HS-27A (cell line): Measurements from ENCODE around the gene MEIS1.

ENCODE experiments used
- DNase-seq: peaks from one replicate; pipeline ENCODE4 v3.0.0-alpha.2; 2012; ENCODE audit warnings: low read depth, missing footprints

Gene MEIS1

DNA sequence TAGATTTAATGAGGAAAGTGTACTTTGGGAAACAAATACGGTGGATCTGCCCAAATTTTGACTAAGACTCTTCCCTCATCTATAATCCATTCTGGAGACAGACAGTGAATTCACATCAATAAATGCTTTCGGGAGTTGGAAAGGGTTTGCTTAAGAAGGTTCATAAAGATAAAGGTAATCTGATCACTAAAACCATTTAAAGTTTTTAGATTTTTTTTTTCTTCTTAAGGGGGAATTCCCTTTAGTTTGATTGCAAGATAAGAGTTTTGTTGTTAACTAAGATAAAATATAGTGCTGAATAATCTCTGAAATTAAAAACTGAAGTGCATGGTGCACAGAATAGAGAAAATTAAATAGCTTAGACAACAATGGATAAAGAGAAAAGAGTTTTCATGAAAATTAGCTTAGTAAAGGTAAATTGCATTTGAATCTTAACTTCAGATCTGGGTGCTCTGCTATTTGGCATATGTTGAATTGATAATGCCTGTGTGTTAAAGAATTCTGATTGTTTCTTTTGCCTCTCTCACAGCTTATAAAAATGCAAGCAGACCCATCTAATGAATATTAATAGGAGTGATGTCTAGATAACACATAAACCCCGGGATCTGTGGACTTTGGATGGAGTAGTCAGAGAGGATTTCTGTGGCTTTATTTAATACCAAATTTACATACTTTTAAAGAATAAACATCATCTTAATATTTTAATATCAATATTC is 100.8 kb downstream of the MEIS1 start:
- DNase-seq: no peak

GRCh38 chr2:66536290-66536673 is 101.4 kb downstream of the MEIS1 start:
- DNase-seq: no peak

- DNase-seq: no peak
Observed at GRCh38 chr2:66536997-66537396, 102.1 kb downstream of the MEIS1 start.

DNA sequence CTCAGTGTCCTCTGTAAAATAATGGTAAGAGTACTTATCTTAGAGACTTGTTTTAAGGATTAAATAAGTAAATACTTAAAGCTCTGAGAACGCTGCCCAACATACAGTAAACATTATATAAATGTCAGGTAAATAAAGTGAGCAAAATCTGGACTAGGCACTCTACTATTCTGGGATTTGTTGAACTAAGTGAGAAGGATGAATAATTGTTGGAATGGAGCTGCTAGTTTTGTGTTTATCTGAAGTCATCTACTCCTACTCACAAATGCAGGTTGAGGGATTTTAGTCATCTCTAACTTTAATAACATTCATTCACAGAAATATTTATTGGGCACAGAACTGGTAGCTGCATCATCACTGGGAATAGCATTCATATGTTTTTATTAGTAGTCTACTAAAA is 103.4 kb downstream of the MEIS1 start:
- DNase-seq: no peak

DNA sequence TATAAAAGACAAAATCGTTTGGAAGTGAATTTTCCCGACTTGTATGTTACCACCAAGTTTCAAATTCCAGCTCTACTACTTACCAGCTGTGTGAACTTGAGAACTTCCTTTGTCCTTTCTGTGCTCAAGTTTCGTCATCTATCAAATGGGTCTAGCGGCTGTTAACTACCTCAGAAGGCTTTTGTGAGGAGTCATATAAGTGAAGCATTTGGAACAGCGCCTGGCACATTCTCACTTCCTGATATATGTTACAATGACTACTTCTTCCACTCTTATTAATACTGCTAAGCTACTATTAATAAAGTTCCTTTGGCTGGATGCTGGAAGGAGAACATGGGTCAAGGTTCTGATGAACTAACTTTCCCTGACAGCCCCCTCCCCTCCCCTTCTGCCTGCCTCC is 104.5 kb downstream of the MEIS1 start:
- no peak for DNase-seq

DNA sequence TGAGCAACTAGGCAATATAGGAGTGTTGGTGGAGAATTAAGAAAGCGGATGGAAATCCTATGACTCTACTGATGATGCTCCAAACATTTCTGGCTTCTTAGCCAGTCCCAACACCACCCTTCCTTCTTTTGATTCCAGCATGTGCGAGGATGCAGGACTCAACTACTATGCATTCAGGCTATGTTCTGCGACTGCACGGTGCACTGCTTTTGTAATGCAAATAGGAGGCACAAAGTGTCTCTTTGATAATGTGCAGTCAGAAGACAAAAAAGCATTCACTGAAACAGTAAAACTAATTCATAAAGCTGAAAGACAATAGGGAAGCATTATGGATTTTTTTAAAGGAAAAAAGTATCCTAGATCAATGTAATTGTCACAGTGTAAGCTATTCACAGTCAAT is 106.7 kb downstream of the MEIS1 start:
- no peak for DNase-seq

DNA sequence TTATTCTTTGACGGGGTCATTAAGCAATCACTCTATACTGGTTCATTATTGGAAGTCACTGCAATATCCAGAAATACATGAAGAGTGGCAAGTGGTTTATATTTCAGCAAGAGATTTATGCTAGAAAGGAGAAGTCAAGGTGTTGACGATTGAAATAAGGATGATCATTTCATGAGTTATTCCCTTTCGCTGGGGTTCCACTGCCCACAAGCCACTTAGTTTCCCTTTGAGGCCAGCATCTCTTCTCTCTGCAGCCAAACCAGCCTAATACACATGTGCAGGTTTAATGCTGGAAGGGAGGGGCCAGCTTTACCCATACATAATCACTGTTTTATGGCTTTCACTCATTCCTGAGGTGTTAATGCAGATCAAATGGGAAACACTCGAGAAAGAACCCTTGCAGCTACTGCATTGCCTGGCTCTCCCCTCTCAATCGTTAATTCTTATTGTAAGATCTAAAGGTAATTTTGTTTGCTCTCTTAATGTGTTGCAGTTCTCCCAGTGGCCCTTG is 108.4 kb downstream of the MEIS1 start:
- no peak for DNase-seq

DNA sequence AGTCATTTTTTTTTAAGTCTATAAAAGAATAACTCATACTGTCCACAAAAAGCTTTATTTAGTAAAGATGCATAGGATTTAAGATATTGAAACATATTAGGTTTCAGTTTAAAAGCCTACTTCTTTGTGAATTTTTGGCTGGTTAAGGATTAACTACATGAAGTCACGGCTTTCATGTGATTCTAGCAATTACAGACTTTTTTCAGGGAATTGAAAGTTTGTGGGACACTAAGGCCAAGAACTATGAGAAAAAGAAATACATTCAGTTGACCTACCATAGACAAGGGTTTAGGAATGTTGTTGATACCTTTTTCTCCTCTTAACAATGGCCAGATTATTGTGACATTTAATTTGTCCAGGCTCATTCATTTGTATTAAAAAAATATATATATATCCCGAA is 109.3 kb downstream of the MEIS1 start:
- DNase-seq: no peak

DNA sequence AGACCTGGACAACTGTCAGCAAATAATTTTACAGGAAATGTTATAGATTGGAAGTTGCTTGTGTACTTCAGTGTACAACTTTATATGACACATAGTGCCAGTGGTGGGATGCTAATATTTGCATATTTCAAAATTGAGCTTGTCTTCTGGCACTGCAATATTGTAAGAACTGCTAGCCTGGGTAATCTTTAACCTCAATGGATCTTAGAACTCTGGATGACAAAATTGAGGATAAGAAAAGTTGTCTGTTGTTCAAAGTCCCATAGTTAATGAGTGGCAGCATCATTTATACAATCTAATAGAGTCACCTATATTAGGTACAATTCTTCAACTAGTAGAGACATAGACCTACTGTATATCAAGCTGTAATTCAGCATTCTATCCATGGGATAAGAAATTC is 110.3 kb downstream of the MEIS1 start:
- DNase-seq: no peak

DNA sequence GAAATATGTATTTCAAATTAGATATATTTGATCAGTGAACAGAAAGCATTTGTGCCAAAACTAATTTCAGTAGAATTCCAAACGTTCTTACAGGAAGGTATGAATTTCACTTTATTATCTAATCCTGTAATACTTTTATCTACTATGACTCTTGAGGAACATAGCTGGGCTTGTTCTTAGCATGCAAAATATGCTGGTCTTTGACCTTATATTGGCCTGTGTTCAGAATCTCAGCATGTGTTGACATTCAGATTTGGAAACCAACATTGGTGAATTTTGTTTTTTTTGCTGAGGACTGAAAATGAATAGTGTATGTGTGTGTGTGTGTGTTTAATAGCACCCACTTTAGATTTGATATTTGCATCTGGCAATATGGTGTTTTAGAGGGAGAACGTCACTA is 112.2 kb downstream of the MEIS1 start:
- DNase-seq: no peak

- no peak for DNase-seq
Observed at GRCh38 chr2:66547887-66548286, 113.0 kb downstream of the MEIS1 start.

DNA sequence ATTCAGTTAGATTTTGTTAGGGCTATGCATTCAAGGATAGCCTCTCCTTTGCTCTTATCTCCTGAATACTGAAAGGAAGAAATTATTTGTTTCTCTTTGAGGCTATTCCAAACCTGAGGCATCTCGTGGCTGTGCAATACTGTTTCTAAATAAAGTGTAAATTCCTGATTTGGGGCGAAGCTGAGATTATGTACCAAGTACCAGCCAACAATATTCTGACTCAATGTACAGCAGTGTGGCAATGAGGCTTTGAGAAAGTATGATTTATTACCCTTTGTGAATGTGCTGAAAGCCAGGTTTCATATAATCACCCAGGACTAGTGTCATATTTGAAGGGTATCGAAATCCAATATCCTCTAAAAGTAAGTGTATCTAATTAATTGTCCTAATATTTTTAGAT is 113.5 kb downstream of the MEIS1 start:
- DNase-seq: no peak

DNA sequence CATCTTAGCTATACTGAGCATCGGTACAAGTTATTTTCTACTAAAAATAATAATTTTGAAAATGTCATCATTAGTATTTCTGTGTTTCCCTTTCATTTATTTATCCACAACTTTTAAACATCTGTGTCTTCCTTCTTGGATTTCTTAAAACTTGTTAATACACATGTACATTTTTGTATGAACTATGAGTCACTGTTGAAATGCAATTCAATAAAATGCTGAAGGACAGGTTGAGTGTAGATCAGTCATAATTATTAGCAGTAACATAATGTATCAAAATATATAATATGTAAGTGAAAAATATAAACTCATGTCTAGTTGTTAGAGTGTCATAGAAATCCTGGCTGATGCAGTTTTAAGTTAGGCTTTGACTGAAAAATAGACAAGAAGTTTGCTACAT is 115.9 kb downstream of the MEIS1 start:
- no peak for DNase-seq

DNA sequence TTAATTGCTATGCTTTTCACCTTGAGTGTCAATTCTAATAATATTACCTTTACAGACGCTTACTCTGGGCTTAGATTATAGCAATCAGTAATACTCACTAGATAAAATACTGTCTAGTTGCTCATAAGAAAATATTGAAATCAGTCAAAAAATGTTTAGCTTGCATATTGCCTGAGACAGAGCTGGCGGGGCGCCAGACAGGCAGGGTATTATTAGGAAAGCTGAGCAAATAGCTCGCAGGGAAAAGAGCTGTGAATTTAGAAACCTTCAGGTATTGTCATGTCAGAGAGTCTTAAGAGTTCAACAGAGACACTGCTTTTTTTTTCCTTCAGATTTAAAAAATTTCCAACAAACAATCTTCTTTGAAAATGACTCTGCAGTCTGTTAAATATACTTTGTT is 118.4 kb downstream of the MEIS1 start:
- no peak for DNase-seq

DNA sequence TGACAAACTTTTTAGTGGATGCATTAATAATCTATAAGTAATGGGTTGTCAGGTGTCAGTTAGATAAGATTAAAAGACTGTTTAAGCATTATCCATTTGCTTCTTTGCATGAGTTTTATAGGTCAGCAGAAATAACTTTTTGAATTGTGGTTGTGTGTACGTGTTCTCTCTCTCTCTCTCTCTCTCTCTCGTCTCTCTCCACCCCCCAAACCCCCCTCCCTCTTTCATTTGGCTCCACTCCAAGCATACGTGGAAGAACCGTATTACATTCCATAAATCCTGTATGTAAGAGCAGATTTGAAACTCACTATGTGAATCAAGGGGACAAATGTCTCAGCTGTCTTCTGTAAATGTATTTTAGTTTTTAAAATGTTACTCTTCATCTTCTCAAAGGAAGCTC is 120.2 kb downstream of the MEIS1 start:
- DNase-seq: no peak

DNA sequence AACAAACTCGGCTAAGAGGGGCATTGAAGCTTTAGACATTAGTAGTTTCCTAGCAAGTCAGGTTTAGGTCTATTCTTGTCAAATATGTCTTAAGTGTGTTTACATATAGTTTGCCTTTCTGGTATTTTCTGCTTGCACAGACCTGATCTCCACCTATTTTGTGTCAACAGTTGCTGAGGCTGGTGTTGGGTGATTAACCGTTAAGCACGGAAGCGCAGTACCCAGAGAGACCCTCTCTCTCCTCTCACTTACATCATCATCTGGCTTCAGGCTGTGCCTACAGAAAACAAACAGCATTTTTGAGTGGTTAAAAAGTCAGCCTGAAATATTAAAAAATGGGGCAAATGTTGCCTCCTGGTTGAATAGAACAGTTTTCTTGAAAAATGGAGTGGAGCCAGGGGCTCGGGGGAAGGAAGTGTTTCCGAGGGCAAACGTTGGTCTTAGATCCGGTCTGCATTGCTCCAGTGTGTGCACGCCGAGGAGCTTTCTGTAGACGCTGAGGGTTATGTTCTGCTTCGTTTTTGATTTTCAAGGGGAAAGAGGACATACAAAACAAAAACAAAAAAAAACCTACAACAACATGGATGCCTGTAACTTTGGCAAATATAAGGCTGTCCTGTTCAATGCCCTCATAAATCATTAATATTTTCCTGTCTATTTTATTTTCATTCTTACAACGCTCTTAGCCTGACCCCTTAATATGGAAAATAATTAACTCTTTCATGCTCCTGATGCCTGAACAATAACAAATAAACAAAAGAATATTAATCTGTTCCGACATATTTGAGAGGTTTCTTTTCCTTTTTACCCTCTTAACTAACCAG is 120.8 kb downstream of the MEIS1 start:
- no peak for DNase-seq

DNA sequence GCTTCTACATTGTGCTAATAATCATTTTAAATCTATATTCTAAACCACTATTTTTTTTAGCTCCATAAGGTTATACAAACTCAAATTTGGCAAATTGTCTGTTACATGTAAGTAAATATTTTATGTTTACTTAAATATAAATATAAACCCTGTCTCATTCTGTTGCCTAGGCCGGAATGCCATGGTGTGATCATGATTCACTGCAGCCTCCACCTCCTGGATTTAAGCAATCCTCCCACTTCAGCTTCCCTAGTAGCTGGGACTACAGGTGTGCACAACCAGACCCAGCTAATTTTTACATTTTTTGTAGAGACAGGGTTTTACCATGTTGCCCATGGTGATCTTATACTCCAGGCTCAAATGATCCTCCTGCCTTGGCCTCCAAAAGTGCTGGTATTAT is 124.7 kb downstream of the MEIS1 start:
- DNase-seq: no peak

- DNase-seq: no peak
Observed at GRCh38 chr2:66560683-66561082, 125.8 kb downstream of the MEIS1 start.

DNA sequence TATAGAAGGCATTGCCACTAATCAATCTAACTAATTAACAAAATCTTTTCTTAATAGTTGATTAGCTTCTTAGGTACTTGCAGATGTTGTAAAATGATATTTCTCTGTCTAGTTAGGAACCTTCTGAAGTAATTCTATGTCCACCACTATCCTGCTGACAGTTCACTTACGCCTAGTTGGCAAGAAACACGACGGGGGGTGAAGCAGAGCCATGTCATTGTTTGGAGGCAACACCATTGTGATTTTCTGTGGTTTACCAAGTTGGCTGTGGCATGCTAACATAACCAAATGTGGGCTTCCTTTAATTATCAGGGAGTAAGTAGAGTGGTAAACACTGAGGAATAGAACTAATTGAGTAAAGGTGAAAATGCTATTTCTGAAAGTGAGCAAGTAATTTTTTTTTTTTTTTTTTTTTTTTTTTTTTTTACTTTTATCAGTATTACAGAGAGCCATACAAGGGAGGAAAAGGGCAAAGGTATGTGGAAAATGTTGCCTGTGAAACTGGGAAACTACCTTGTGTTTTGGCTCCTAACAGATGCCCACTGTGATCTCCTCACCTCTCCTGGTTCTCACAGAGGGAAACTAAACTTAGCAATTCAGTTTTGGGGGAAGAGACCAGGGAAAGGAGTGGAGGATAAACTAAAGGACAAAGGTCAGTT is 126.8 kb downstream of the MEIS1 start:
- DNase-seq: no peak

DNA sequence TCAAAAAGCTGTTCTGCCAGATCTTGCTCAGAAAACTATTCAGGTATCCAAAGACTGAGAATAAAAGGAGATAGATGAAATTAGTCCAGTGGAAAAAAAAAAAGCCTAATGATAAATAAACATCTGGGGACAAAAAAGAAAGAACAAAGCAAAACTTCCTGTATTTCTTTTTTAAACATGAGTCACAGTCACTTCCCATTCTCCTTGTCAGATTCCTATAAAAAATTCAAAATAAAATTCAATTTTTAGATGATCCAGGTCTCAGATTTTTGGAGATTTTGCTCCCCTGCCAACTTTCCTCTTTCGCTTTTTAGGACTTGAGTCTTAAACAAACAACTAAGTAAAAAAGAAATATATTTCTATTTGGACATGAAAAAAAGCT is 127.4 kb downstream of the MEIS1 start:
- no peak for DNase-seq

- DNase-seq: no peak
Observed at GRCh38 chr2:66563473-66563872, 128.5 kb downstream of the MEIS1 start.

DNA sequence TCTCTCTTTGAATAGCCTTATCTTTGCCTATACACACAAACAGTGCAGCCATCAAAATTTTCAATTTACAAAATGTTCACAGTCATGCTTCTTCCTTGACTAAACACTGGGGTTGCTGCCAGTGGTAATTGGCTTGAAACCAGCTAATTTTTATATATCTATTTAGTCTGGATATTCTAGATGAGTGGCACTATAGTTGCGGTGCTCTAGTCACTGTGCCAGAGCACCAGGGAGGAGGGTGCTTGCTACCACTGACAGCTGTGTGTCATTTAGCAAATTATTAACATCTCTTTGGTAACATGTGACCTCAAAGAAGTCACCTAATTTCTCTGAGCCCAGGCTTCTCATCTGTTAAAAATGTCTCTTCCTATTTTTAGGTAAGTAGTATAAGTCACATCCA is 130.4 kb downstream of the MEIS1 start:
- DNase-seq: no peak
